ENCODE results near the gene GOLGA6L7. TPM values are rescaled to one million over a fixed set of nuclear protein-coding genes. Genes with fewer than 3 reads are reported as not detected.

The GOLGA6L7 gene
- total and polyA plus RNA-seq, 2 donors (not counting 1 experiment from before 2014, with no cell fraction given), result not detected

DNA sequence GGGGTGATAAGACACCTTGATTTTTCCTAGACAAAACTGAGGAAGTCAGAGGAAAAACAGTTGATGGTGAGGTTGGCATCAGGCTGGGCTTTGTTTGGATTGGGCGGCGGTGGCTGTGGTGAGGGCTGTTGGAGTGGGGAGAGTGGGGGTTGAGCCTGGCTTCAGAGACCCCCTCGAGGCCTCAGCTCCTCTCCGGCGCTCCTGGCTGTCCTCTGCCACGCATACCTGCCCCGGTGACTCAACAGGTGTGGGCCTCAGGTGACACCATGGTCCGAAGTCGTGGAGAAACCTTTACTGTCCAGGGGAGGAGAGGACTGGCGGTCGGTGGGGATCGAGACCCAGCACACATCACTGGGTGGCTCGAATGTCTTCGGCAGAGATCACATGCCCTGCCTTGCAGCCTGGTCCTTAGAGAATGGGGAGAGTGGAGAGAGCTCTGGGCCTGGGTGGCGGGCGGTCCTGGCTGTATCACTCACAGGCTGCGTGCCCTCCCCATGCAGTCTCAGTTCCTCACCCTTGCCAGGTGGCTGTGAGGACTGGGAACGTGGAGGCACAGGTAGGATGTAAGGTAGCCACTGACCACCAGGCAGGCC is 40.0 kb upstream of the GOLGA6L7 start:
- no peak overlapping the region for H3K4me3 Mint-ChIP-seq
- Histone ChIP-seq H3K79me2 (ENCODE audit: control insufficient read depth, insufficient read depth, low read length) (no peaks in the 10 kb centered on the region), H3K9ac (ENCODE audit: low read length) (no peak overlapping the region), H3K4me1 (ENCODE audit: control insufficient read depth in 2 of 2, insufficient read depth in 2 of 2, low read length in 2 of 2) (no peaks in the 10 kb centered on the region), H2AFZ (ENCODE audit: insufficient read depth, low read depth, low read length, poor library complexity, severe bottlenecking) (no peak overlapping the region), H3K4me3 (ENCODE audit: control extremely low read depth in 1 of 5, extremely low read depth in 1 of 5, insufficient read depth in 1 of 5, low read depth in 2 of 5, low read length in 4 of 5) (no peak overlapping the region), H4K20me1 (ENCODE audit: control insufficient read depth, insufficient read depth, low read length, poor library complexity, severe bottlenecking) (no peaks in the 10 kb centered on the region), H3K27me3 (replicated peaks in 1 of 4; ENCODE audit: control extremely low read depth in 1 of 4, control insufficient read depth in 3 of 4, insufficient read depth in 4 of 4, low read length in 3 of 4) (peaks cover 0 to 14% (median 0%) of the 10 kb centered on the region in 4 experiments), H3K4me2 (replicated peaks; ENCODE audit: low read depth, low read length, poor library complexity, severe bottlenecking) (no peak overlapping the region), H3K36me3 (replicated peaks in 1 of 2; ENCODE audit: control extremely low read depth in 1 of 2, control insufficient read depth in 1 of 2, extremely low read depth in 1 of 2, insufficient read depth in 2 of 2, low read length in 1 of 2) (no peaks in the 10 kb centered on the region), H3K9me3 (ENCODE audit: control extremely low read depth in 1 of 3, control insufficient read depth in 2 of 3, insufficient read depth in 1 of 3, low read length in 2 of 3) (peaks cover 0 to 4% (median 0%) of the 10 kb centered on the region in 3 donors), H3K27ac (ENCODE audit: low read length in 2 of 2) (no peak overlapping the region)
- peaks cover 32% of the 10 kb centered on the region for H3K27me3 Mint-ChIP-seq
- intact Hi-C loops (cut with micrococcal nuclease), result no loop called here
- POLR2A ChIA-PET, result no interaction called here
- no peak for DNase-seq
- no peaks in the 10 kb centered on the region for H3K9me3 Mint-ChIP-seq (ENCODE audit: insufficient read depth)
- H3K4me1 Mint-ChIP-seq, result no peaks in the 10 kb centered on the region
- 89% methylated on average over 16 of the region's 18 CpGs for WGBS (ENCODE audit: insufficient coverage)
- ATAC-seq (ENCODE audit: low read depth), result no peak
- H3K27ac Mint-ChIP-seq, result no peak overlapping the region
- TF ChIP-seq, protein P1, sequence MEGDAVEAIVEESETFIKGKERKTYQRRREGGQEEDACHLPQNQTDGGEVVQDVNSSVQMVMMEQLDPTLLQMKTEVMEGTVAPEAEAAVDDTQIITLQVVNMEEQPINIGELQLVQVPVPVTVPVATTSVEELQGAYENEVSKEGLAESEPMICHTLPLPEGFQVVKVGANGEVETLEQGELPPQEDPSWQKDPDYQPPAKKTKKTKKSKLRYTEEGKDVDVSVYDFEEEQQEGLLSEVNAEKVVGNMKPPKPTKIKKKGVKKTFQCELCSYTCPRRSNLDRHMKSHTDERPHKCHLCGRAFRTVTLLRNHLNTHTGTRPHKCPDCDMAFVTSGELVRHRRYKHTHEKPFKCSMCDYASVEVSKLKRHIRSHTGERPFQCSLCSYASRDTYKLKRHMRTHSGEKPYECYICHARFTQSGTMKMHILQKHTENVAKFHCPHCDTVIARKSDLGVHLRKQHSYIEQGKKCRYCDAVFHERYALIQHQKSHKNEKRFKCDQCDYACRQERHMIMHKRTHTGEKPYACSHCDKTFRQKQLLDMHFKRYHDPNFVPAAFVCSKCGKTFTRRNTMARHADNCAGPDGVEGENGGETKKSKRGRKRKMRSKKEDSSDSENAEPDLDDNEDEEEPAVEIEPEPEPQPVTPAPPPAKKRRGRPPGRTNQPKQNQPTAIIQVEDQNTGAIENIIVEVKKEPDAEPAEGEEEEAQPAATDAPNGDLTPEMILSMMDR (IDR thresholded peaks at IDR 0.05), result no peak
- TF ChIP-seq EZH2 (IDR thresholded peaks at IDR 0.05; ENCODE audit: borderline replicate concordance, insufficient read depth, low read depth, low read length, poor library complexity, severe bottlenecking), result no peak
- CTCF ChIA-PET, result no interaction called here

DNA sequence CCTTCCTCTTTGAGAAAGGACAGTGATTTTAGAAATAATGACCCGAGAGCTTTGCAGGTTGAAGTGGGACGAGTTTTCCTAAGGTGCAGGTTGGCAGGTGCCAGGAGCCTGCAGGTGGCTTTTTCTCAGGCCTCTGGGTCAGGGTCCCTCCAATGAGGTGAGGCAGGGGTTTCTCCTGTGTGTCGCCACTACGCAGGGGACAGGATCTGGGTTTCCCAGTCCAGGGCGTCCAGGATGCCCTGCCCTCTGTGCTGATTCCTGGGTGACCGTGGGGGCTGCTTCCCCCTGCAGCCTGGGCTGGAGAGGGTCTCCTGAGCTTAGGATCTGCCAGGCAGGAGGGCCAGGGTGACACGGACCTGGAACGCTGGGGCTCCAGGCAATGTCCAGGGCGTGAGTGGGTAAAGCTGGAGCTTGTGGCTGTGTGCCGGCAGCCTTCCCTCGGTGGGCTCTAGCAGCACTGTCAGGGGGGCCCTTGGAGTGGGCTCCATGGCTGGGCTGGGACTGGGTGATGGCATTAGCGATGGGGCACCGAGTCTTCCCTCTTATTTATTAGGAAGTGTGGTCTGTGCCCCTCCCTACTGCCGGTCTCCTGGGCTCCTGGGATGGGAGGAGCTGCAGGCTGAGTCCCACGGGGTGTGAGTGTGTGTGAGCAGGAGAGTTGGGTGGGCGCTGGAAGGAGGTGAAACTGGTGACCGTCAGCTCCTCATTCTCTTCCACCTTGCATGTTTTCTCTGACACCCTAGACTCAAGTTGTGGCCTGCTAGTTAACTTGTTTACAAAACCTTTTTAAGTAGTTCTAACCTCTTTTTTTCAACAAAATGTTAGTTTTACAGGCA is 39.1 kb upstream of the GOLGA6L7 start:
- no peaks in the 10 kb centered on the region for H3K79me2 ChIP-seq (ENCODE audit: control insufficient read depth, insufficient read depth, low read length)
- CTCF ChIA-PET, result no interaction called here
- no peak overlapping the region for H3K27ac ChIP-seq (ENCODE audit: low read length in 2 of 2)
- H4K20me1 ChIP-seq (ENCODE audit: control insufficient read depth, insufficient read depth, low read length, poor library complexity, severe bottlenecking), result no peaks in the 10 kb centered on the region
- intact Hi-C loops (cut with micrococcal nuclease), result no loop called here
- no peaks in the 10 kb centered on the region for H3K4me1 ChIP-seq (ENCODE audit: control insufficient read depth in 2 of 2, insufficient read depth in 2 of 2, low read length in 2 of 2)
- no peak overlapping the region for H3K4me2 ChIP-seq (replicated peaks; ENCODE audit: low read depth, low read length, poor library complexity, severe bottlenecking)
- 84% methylated on average over 16 of the region's 17 CpGs for WGBS (ENCODE audit: insufficient coverage)
- Mint-ChIP-seq H3K27ac (no peak overlapping the region), H3K4me3 (no peak overlapping the region), H3K4me1 (no peaks in the 10 kb centered on the region), H3K9me3 (ENCODE audit: insufficient read depth) (no peaks in the 10 kb centered on the region), H3K27me3 (peaks cover 29% of the 10 kb centered on the region)
- H3K4me3 ChIP-seq (ENCODE audit: control extremely low read depth in 1 of 5, extremely low read depth in 1 of 5, insufficient read depth in 1 of 5, low read depth in 2 of 5, low read length in 4 of 5), result no peak overlapping the region
- peaks cover 0 to 14% (median 0%) of the 10 kb centered on the region in 4 experiments for H3K27me3 ChIP-seq (replicated peaks in 1 of 4; ENCODE audit: control extremely low read depth in 1 of 4, control insufficient read depth in 3 of 4, insufficient read depth in 4 of 4, low read length in 3 of 4)
- H3K9me3 ChIP-seq (ENCODE audit: control extremely low read depth in 1 of 3, control insufficient read depth in 2 of 3, insufficient read depth in 1 of 3, low read length in 2 of 3), result peaks cover 0 to 4% (median 0%) of the 10 kb centered on the region in 3 donors
- DNase-seq (no peak), ATAC-seq (ENCODE audit: low read depth) (no peak)
- POLR2A ChIA-PET, result no interaction called here
- H3K36me3 ChIP-seq (replicated peaks in 1 of 2; ENCODE audit: control extremely low read depth in 1 of 2, control insufficient read depth in 1 of 2, extremely low read depth in 1 of 2, insufficient read depth in 2 of 2, low read length in 1 of 2), result no peaks in the 10 kb centered on the region
- no peak overlapping the region for H2AFZ ChIP-seq (ENCODE audit: insufficient read depth, low read depth, low read length, poor library complexity, severe bottlenecking)
- H3K9ac ChIP-seq (ENCODE audit: low read length), result no peak overlapping the region
- TF ChIP-seq, protein P1 (IDR thresholded peaks at IDR 0.05), result no peak
- TF ChIP-seq EZH2 (IDR thresholded peaks at IDR 0.05; ENCODE audit: borderline replicate concordance, insufficient read depth, low read depth, low read length, poor library complexity, severe bottlenecking), result no peak

Data from B cell (primary cell).